Activated CD4-positive, alpha-beta T cell treated with anti-CD3 and anti-CD28 coated beads, Interleukin-2, Interleukin-4, amounts not matched to agents 100 ng/mL and 50 ng/mL, durations not matched to agents 16 hours and 8 hours (primary cell): ENCODE measurements around the gene ADAMTS14.

Experiments used
- DNase-seq: peaks from one replicate; pipeline ENCODE4 v3.0.0-alpha.2; 2020; ENCODE audit warnings: low spot score

The ADAMTS14 gene

DNA sequence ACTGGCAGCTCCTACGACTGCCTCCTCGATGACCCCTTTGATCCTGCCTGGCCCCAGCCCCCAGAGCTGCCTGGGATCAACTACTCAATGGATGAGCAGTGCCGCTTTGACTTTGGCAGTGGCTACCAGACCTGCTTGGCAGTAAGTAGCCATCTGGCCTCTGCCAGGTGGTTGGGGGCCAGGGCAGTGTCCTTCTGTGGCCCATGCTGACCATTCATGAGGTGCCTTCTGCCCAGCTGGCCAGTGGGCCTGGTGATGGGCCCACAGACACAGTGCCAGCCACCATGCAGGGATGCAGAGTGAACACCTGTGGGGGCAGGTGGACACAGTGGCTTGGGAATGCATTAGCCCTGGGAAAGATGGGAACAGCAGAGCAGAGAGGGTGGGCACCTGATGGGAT lies 62.9 kb downstream of the ADAMTS14 start:
- DNase-seq: no peak

DNA sequence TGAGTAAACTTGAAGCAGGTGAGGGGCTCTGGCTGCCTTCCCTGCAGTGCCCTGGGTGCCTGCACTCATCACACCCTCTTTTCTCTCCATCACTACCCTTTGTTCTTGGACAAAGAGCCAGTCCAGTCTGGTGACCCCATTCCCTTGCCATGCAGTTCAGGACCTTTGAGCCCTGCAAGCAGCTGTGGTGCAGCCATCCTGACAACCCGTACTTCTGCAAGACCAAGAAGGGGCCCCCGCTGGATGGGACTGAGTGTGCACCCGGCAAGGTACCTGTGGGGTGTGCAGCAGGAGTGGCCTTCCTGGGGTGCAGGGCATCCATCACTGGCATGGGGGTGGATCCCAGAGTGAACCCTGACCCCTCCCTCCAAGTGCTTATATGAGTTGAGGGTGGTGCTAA lies 64.2 kb downstream of the ADAMTS14 start:
- no peak for DNase-seq

- DNase-seq: no peak
Measured at GRCh38 chr10:70737250-70737649, 64.9 kb downstream of the ADAMTS14 start.

DNA sequence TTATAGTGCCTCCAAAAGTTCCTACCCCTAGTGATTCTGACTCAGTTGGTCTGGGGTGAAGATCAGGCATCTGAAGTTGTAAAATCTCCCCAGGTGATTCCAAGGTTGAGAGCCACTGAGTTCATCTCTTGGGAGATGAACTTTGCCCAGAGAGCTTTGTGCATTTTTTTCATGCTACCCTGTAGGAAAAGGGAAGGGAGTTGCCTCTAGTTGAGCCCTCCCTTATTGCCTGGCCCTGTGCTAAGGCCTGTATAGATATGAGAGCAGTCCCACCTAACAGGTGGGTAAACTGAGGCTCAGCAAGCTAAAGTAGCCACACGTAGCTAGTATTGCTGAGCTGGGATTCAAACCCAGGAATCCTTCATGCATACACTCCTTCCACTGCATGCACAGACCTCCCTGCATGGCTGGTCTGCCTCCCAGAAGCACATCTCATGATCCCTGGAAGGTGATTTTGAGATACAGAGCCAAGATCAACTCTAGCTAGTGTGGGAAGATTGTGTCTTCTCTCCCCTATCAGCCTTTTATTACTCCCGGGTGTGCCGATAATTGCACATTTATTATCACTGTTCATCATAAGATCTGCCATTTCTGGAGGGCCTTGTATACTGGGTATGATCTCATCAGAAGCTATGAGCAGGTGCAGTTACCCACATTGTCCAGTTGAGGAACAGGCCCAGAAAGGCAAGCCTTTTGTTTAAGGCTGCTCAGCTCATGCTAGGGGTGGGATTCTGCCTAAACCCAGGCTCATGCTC lies 65.9 kb downstream of the ADAMTS14 start:
- DNase-seq: no peak

DNA sequence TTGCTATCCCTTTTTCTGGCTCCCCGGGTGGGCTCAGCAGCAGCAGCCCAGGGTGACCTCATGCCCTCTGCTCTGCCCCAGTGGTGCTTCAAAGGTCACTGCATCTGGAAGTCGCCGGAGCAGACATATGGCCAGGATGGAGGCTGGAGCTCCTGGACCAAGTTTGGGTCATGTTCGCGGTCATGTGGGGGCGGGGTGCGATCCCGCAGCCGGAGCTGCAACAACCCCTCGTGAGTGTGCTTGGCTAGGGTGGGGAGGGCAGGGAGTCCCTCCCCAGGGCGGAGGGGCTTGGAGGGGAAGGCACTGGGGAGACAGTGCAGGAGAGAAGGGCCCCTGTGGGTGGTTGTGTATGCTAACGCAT lies 66.4 kb downstream of the ADAMTS14 start:
- no peak for DNase-seq

DNA sequence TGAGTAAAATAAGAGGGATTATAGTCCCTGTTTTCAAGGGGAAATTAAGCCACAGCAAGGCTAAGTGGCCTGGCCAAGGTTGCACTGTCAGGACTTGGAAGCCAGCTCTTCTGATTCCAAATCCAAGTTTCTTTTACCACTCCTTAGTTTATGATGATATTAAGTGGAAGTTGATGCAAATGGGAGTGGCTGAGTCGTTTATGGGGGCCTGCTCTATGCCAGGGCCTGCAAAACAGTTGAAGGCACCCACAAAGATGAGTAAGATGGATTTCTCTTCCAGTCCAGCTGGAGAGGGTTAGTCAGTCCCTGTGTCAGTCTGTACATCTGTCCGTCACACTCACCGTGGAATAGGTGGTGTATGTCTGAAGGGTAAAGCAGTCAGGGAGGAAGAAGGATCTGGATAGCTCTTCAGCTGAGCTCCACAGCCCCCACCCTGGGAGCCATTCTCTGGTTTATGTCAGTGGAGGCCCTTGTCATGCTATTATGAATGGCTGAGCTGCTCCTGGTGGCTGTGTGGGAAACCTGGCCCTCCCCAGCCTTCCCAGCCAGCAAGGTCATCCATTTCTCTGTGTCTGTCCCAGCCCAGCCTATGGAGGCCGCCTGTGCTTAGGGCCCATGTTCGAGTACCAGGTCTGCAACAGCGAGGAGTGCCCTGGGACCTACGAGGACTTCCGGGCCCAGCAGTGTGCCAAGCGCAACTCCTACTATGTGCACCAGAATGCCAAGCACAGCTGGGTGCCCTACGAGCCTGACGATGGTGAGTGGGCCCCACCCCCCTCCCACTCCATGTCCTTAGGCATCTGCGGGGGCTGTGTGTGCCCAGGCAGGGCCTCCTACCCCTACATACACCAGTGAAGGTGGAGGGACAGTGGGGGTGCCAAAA lies 68.3 kb downstream of the ADAMTS14 start:
- DNase-seq: no peak

DNA sequence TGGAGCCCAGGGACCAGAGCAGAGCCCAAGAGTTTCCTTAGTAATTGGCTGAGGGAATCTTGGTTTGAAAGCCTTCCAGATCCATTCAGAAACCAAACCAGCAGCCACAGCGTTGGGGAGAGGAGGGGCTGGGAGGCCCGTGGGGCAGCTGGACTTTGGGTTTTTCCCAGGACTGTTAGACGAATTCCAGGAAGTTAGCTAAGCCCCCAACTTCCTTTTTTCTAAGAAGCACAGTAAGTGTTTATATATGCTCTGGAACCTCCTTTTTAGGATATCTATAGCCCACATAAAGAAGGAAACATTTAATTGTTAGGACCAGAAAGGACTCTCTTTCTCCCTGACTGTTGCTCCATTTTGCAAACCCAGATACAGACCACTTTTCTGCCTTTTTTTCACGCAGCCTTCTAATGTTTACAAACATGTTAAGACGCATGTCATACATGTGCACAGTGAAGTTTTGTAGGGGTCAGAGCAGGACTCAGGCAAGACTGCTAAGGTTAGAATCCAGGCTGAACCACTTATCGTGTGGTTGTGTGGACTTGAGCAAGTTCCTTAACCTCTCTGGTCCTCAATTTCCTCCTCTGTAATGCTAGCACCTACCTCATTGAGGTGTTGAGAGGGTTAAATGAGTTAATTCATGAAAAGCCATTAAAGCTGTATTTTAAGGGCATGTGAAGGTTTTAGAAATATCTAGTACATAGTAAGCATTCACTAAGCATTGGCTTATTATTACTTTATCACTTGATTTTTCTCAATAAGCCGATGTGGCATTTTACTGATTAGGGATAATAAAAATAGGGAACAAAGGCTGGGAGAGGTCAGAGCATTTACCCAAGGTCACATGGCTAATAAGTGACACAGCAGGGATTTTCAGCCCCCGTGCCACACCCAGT lies 70.5 kb downstream of the ADAMTS14 start:
- no peak for DNase-seq

DNA sequence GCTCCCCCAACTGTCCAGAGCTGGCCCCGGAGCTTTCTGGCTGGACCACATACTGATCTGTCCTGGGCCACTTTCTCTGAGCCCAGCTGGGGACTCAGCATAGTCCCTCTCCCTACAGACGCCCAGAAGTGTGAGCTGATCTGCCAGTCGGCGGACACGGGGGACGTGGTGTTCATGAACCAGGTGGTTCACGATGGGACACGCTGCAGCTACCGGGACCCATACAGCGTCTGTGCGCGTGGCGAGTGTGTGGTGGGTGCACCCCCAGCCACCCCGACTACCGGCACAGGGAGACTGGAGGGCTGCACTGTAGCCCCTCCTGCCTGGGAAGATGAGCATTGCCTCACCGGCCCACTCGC lies 71.1 kb downstream of the ADAMTS14 start:
- no peak for DNase-seq

DNA sequence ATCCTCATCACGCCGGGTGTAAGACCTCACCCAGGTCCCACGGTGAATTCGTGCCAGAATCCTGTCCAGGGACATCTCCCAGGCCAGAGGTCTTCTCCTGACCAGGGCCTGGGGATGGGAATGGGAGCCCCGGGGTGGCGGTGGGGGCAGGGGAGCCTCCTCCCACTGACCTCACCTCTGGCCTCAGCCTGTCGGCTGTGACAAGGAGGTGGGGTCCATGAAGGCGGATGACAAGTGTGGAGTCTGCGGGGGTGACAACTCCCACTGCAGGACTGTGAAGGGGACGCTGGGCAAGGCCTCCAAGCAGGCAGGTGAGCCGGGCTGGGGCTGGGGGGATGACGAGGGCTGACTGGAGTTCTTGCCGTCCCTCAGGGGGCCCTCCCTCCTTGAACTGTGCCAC lies 71.6 kb downstream of the ADAMTS14 start:
- no peak for DNase-seq

DNA sequence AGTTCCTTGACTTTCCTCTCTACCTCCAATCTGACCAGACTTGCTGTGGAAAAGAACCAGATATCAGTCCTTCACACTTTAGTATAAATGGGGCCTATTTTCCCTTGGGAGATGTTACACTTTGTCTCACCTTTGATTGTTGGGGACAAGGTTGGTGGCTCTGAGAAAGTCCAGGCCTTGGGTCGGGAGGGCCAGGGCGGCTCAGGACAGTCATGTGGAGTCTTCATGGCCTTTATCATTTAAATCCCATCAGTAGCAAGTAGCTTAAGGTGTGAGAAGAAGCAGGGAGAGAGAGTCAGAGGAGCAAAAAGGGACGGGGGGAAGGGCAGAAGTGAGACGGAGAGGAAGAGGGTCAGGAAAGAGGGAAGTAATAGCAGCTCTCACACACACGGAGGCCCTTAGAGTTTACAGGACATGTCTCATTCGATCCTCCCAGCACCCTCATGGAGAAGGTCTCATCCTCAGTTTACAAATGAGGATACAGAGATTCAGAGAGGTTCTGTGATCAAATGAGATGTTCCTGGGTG lies 72.4 kb downstream of the ADAMTS14 start:
- no peak for DNase-seq

- DNase-seq: no peak
Measured at GRCh38 chr10:70745555-70745954, 73.2 kb downstream of the ADAMTS14 start.

DNA sequence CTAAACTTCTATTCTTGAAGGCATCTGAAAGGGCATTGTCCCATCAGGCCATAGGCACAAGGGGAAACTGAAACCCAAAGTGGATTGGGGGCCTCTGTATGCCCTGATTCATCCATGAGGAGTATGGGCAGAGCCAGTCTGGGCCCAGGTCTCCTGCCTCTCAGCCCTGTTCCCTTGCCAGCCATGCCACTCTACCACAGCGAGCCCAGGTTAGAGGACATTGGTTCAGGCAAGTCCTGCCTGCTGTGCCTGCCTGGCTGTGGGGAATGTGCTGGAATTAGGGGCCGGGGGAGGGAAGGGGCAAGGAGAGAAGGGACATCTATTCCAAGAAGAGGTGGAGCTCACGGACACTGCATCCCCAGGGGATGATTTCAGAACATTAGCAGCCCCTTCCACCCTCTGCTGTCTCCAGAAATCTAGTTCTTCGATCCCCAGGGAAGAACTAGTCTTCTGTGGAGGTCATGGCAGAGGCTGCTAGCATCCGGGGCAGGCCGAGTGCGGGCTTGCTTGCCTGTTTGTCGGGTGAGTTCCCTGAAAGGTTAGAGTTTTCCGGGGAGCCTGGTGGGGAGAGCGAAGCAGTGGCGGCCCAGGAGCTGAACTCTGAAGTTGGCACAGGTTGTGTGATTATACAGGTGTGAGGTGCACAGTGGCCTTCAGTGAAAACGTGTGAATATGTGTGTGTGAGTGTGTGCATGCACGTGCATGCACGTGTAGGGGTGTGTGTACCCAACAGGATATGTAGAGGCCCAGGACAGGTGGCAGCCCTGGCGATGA lies 75.1 kb downstream of the ADAMTS14 start:
- DNase-seq: no peak

- no peak for DNase-seq
Measured at GRCh38 chr10:70748305-70748704, 76.0 kb downstream of the ADAMTS14 start.

DNA sequence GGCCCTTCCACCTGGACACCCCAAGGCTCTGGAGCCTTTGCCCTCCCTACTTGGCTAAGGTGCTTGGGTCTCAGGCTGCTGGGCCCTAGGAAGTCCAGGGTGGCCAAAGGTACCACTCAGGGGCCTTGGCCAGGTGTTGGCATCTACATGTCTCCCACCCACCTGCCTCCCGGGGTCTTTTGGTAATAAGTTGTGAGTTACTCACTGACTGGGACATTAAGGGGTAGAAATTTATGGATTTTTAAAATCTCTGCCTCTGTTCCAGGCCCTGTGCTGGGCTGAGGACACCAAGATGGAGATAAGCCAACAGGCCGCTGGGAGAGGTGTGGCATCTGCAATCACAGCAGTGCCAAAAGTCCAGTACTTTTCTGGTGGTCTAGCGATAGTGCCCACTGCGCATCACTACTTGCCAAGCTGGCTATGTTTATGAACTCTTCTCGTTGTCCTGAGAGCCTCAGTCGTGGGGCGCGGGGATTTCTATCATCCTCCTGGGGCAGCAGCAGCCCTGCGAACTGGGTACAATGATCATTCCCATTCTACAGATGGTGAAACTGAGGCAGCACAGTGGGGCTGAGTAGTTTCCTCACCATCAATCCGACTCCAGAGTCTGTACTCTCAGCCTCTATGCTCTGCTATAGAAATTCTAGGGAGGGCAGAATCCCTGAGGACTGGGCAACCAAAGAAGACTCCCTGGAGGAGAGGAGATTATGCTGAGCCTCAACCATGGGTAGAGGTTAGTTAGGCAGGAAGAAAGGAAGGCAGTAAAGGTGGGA lies 76.7 kb downstream of the ADAMTS14 start:
- no peak for DNase-seq

GRCh38 chr10:70749756-70750155 lies 77.5 kb downstream of the ADAMTS14 start:
- no peak for DNase-seq

- no peak for DNase-seq
Measured at GRCh38 chr10:70750156-70750703, 77.9 kb downstream of the ADAMTS14 start.

DNA sequence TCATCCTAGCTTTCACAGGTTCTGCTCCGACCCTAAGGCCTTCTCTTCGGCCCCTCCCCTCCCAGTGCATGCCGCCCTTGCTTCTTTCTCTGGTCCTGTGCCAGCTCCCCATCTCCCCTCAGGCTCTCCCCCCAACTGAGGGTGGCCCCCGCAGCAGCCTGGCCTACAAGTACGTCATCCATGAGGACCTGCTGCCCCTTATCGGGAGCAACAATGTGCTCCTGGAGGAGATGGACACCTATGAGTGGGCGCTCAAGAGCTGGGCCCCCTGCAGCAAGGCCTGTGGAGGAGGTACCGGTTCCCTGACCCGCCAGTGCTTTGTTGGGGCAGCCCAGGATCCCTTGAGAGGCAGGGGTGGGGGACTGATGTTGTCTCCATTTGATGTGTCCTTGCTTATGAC lies 79.0 kb downstream of the ADAMTS14 start:
- no peak for DNase-seq

- DNase-seq: no peak
Measured at GRCh38 chr10:70751991-70752390, 79.7 kb downstream of the ADAMTS14 start.

GRCh38 chr10:70752571-70752970 lies 80.3 kb downstream of the ADAMTS14 start:
- DNase-seq: no peak

DNA sequence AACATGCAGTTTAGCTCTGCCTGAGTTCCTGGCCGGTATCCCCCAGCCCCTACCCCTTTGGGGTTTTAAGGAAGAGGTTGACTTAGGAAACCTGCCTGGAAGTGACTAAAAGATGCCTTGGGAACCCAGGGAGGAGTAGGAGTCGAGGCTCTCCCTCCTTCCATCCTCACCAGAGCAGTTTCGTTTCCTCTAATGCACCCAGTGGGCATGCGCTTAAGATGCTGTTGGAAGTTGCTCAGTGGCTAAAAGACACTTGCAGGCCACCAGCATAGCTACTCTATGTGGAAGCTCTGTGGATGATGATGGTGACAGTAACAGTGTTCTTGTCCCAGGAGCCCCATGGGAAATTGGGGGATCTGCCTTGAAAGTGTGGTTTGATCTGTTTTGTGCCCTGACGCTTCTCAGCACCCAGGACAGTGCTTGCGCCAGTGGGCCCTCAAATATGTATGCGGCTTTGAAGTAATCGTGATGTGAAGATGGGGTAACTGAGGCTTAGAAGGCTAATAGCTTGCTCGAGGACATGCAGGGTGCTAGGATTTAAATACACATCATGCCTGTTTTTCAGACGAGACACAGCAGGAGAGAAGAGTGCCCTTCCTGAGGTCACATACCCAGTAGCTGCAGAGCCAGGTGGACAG lies 80.8 kb downstream of the ADAMTS14 start:
- DNase-seq: no peak
